ENCODE data around the gene COX6A1.

COX6A1 gene

GRCh38 chr12:120437735-120438494 lies at the start of gene COX6A1:
TSS of gene COX6A1 (plus strand) at chr12:120438113. CDS start at chr12:120438127, 14 bp downstream.
- peak; percentile 98 for DNase-seq (ENCODE audit: low spot score)

- DNase-seq (ENCODE audit: low spot score) = peak; percentile 44
These were observed 49.0 kb upstream of the COX6A1 start for GRCh38 chr12:120388691-120389481.

GRCh38 chr12:120390540-120391120 lies 47.3 kb upstream of the COX6A1 start:
- no peak for DNase-seq (ENCODE audit: low spot score)

GRCh38 chr12:120394483-120395367 lies 43.2 kb upstream of the COX6A1 start:
- DNase-seq (ENCODE audit: low spot score) = no peak

- DNase-seq (ENCODE audit: low spot score) = peak; percentile 61
These were observed 39.9 kb upstream of the COX6A1 start for GRCh38 chr12:120397824-120398540.

GRCh38 chr12:120399531-120399930 lies 38.4 kb upstream of the COX6A1 start:
- DNase-seq (ENCODE audit: low spot score) = no peak

GRCh38 chr12:120402217-120402616 lies 35.7 kb upstream of the COX6A1 start:
- no peak for DNase-seq (ENCODE audit: low spot score)

GRCh38 chr12:120403869-120404268 lies 34.0 kb upstream of the COX6A1 start:
- no peak for DNase-seq (ENCODE audit: low spot score)

GRCh38 chr12:120404271-120404670 lies 33.6 kb upstream of the COX6A1 start:
- DNase-seq (ENCODE audit: low spot score) = no peak

- DNase-seq (ENCODE audit: low spot score) = no peak
These were observed 31.8 kb upstream of the COX6A1 start for GRCh38 chr12:120406069-120406468.

- no peak for DNase-seq (ENCODE audit: low spot score)
These were observed 31.4 kb upstream of the COX6A1 start for GRCh38 chr12:120406553-120406952.

- DNase-seq (ENCODE audit: low spot score) = no peak
These were observed 29.1 kb upstream of the COX6A1 start for GRCh38 chr12:120408771-120409170.

- DNase-seq (ENCODE audit: low spot score) = no peak
These were observed 25.5 kb upstream of the COX6A1 start for GRCh38 chr12:120412421-120412820.

- peak; percentile 64 for DNase-seq (ENCODE audit: low spot score)
These were observed 23.8 kb upstream of the COX6A1 start for GRCh38 chr12:120413901-120414695.

GRCh38 chr12:120416490-120417216 lies 21.3 kb upstream of the COX6A1 start:
- no peak for DNase-seq (ENCODE audit: low spot score)

- no peak for DNase-seq (ENCODE audit: low spot score)
These were observed 19.9 kb upstream of the COX6A1 start for GRCh38 chr12:120417917-120418580.

- DNase-seq (ENCODE audit: low spot score) = no peak
These were observed 16.2 kb upstream of the COX6A1 start for GRCh38 chr12:120421701-120422100.

GRCh38 chr12:120422892-120423456 lies 14.9 kb upstream of the COX6A1 start:
- DNase-seq (ENCODE audit: low spot score) = no peak

GRCh38 chr12:120425797-120426196 lies 12.1 kb upstream of the COX6A1 start:
- DNase-seq (ENCODE audit: low spot score) = no peak
